ENCODE data around the gene TRAM2.

Gene TRAM2

DNA sequence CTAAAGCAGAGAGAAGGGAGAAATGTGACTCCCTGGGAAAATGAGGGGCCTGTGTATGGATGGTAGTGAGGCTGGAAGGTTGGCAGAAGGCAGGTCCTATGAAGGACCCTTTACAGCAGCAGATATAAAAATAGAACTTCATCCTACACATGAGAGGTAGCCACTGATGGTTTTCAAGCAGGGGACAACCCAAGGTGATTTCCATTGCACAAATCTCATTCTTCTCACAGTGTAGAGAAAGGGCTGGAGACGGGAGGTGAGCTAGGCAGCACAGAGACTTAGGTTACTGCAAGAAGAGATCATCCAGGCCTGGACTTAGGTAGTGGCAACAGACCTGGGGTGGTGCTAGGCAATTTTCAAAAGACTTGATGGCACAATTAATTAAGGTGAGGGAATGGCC, 30.7 kb downstream of the TRAM2 start:
- no peak for DNase-seq (ENCODE audit: low read depth, low spot score)

DNA sequence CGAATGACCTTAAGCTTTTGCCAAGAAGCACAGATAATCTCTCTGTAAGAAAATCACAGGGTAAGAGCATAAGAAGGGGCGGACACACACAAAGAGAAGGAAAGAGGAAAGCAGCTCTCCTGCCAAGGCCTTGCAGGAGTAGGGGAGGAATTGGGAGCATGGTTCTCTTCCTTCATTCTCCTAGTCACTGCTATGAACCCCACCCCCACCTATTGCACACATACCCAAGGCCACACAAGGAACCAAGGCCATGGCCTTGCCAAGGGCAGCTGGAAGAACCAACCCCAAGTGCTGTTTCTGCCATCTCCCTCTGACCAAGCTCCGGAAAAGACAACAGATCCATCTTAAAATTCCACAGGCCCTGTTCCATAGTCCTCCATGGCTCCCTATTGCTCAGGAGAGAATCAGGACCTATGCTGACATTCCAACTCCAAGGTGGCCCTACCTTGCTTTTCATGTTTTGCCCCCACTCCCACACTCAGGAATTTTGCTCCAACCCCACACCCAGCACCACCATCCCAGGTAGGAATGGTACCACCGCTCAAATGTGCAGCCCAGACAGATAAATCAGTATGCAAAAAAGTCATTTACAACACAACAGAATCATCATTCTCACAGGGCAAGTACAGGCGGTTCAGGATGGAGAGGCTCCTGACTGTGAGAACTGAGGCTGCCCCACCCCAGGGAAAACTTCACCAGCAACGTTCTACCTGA, 31.3 kb downstream of the TRAM2 start:
- DNase-seq (ENCODE audit: low read depth, low spot score): no peak

DNA sequence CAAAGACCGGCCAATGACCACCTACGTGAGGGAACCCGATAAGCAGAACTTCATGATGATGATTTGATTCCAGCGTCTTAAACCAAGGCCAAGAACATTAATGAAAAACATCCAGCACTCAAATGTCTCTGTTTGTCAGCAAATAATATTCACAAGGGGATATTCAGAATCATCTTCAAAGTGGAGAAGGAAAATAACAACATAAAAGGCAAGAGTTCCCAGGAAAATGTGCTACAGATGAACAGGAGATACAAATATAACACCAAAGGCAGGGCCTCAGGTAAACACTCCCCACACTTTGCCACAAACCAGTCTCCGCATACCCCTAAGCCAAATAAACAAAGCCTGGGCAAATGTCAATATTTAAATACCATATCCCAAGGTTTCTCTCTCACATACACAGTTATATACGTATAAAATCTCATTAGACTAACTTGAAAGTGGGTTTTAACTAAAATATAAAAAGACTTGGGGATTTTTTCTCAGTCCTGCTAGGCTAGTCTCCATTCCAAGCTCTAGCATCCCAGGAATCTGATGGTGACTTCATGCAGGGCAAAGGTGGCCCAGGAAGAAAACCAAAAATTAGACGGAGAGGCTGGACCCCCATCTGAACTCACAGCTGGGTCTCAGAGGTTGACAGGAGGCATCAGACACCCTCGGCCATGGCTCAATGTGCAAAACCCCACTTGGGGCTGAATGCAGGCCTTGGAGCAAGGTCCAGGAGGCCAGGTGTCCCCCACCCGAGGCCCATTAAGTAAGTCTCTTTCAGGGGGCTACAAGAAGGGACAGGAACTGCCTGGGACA, 32.1 kb downstream of the TRAM2 start:
- DNase-seq (ENCODE audit: low read depth, low spot score): no peak

DNA sequence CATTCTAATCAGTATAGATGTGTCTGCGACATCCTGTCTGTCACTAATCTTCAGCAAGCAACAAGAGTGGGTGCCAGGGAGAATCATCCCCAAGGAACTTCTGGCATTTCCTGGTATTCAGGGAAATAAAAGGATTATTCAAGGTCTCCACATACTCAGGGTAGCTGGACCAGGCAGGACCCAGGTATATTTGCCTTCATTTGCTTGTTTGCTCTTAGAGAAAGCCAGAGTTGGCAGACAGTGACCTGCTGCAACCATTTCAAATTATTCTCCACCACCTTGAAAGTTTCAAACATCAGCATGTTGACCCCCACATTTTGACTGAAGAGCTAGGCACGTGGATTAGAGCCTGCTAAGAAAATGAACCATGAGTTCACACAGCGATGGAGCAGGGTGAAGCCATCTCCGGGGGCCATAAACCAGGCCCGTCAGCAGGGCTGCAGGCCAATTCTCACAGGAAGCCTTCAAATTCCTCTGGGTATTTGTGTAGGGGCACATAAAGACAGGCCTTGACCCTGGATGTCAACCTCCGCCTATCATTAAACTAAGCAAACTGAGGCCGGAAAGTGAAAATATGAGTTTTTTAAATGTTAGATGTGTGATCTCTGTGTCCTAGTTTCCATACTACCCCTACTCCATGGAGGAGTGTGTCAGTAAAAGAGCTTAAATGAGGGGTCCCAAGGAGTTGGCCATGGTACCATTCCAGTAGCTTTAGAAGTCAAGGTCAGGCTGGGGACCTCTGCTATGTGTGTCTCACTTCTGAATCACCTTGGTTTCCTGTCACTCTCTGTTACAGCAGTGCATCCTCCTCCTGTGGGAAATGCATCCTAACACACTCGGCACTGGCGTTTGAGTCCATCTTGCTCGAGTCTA, 32.9 kb downstream of the TRAM2 start:
- DNase-seq (ENCODE audit: low read depth, low spot score): no peak

DNA sequence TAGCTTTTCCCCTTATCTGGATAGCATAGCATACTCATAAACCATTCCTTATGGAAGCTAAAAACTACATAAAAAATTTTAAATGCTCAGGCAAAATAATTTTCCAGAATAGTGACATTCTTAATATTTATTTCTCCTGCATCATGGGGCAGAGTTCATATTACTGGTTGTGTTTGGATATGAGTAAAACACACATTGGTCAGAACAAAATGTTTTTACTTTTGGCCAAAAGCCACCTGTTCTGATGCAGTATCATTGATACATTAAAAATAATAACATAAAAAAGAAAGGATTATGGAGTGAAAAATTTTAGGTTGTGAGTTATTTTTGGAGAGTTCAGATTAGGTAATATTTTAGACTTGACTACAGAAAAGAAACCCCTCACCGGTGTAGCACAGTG, 33.6 kb downstream of the TRAM2 start:
- DNase-seq (ENCODE audit: low read depth, low spot score): no peak

DNA sequence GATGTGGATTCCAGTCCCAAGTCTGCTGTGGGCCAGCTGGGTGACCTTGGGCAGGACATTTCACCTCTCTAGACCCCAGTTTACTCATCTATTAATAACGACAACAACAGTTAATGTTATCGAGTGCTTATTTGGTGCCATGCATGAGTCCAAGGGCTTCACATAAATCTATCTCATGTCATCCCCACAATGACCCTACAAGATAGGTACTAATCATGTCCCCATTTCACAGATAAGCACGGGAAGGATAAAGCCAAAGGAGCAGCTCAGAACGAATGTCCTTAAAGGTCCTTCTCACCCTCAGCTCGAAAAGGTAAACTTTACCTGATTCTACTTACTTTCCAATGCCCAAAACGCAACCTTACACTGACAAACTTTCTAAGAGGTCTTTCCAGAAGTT, 35.7 kb downstream of the TRAM2 start:
- DNase-seq (ENCODE audit: low read depth, low spot score): no peak

DNA sequence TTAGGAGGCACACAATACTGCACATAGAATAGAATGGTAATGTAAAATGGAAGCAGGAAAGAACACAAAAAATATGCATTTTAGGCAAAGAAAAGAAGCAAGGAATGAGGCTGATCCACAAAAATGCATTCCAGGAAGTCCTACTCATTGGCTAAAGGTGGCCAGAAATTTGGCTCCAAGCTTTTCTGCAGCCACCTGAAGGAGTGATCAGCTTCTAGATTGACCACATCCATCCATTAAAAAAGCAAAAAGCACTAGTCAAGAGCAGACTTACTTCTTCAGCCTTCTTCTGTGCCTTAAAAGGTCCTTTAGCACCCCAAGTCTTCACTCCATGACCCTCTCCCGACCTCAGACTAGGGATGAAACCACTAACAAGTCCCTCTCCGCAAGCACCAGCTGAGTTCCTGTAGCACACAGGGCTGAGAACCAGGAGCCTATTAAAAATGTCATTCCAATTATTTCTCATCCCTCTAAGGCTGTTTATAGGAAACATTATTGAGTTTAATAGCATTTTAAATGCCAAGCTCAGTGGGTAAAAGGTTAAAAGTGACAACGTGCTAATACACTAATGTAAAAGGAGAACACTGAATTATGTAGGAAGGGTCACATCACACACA, 36.5 kb downstream of the TRAM2 start:
- DNase-seq (ENCODE audit: low read depth, low spot score): no peak

DNA sequence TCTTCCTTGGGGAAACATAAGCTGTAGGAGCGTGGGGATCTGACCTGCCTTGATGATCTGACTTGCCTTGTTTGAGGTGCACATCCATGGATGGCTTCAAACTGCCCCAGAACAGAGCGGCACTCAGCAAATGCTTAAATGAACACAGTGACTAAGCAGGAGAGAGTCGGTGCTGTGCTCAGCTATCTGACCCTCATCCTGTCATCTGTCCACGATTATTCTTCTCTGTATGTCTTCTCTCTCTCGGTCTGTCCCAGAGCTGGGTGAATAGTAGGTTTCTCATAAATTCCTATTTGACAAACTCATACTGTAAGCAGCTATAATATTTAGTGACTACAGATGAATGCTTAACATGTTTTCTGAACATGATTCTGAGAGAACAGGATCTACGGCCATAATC, 37.3 kb downstream of the TRAM2 start:
- DNase-seq (ENCODE audit: low read depth, low spot score): no peak

DNA sequence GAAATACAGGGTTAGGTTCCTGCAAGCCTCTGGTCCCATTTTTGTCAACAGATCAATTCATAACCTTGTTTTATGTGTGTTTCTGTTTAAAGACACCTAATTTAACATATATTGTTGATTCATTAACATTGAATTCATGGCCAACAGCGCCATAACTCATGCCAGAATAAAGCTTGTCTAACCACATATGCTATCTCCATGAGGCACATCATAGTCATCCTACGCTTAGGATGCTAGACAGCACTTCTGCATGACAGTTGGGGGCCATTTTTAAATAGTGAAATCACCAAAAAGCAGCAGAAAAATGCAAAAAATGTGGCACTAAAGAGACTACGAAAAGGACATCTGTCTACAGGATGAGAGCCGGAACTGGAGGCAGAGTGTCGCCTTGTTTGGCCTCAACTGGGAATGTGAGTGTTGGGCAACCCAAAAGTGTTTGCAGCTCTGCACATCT, 37.9 kb downstream of the TRAM2 start:
- DNase-seq (ENCODE audit: low read depth, low spot score): no peak

DNA sequence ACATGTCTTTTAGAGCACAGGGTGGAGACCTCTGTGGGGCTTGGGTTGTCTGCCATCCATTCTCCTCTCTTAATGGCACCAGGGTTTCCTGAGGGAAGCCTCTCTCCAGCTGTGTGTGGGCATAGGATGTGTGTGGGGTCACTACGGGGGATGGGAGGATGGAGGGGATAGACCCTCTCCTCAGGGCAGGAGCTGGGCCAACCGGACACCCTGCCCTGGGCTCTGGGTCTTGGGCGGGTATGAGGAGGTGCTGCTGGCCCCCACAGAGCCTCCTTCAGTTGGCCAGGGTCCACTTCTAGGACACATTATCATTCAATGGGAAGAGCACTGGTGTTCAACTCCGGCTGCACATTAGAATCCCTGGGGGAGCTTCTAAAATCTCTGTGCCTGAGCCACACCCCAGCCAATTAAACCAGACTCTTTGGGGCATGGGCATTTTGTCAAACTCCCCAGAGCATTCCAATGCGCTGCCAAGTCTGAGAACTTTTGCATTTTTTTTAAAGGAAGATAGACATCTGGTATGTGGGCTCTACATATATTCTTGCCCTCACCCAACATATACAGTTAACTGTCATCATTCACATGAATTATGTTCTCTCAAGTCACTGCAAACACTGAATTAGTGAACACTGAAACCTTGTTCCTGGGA, 38.5 kb downstream of the TRAM2 start:
- no peak for DNase-seq (ENCODE audit: low read depth, low spot score)

DNA sequence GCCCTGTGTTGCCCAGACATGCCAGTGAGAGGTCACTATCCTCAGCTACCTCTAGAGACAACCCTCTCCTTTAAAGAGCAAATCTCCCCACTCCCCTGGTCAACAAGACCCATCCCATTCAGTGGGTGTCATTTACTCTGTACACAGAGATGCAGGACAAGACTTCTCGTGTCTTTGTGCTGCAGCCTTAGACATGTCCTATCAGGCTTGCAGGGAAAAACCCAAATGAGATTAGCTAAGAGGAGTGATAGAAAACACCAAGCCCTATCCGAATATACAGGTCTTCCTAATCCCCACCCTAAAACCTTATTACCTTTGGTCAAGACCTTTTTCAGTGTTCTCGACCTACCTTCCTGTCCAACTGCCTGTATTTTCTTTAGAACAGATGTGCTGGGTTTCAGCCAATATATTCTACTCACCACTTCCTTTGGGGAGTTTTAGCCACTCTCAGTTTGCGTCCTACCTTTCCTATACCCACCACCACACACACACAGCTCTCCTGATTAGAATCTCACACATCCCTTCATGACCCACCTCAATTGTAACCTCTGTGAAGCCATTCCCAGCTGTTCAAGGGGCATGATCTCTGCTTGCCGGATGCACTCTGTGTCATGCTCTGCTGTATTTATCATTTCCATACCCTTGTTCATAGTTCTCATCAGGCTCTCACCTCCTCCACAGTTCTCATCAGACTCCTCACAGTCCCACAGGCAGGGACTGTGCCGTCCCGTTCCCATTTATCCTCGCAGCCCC, 39.7 kb downstream of the TRAM2 start:
- no peak for DNase-seq (ENCODE audit: low read depth, low spot score)

DNA sequence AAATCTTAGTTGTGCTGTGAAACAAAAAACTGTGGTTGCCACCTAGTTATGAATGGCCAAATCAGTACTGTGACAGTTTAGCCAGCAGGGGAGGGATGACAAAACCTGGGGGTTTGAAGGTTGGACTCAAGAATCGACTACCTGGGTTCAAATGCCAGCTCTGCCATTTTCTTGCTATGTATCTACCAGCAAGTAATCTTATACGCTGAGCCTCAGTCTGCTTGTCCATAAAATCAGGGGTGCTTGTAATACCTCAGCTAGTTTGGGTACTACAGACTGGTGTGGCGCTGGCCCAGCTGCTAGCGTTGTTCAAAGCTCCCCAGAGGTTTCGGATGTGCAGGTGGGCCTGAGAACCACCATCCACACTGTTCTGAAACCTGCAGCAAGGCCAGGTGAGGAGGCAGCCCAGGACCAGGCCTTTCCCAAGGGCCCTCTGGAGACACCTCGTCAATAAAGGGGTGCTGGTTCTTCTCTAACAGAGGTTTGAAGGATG, 40.4 kb downstream of the TRAM2 start:
- no peak for DNase-seq (ENCODE audit: low read depth, low spot score)

DNA sequence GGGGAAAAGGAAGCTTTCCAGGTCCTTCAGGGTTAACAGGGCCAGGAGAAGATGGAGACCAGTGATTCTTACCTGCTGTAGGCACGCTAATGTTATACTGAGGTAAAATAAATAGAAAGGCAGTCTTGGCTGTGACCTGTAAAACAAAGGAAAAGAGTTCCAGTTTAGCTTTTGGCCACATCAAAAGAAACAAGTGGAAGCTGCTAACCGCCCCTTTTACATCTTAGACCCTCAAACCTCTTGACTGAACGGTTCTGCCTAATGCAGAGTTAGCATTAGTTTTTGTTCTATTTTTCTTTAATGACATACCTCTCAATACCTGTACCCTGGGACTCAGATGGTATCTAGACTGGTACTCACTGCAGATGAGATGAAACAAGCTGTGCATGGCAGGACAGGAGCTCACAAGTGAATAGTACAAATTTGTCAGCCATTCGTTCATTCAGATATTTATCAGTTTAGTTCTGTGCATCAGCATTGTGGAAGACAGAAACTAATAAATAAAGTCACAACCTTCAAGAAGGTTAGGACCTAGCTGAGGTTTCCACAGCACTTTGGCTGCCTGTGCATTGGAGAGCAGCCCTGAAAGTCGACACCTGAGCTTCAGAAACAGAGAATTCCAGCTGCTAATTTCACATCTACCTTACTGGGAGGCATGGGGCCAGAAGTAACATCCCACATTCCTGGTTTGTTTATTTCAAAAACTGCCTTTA, 41.0 kb downstream of the TRAM2 start:
- no peak for DNase-seq (ENCODE audit: low read depth, low spot score)

DNA sequence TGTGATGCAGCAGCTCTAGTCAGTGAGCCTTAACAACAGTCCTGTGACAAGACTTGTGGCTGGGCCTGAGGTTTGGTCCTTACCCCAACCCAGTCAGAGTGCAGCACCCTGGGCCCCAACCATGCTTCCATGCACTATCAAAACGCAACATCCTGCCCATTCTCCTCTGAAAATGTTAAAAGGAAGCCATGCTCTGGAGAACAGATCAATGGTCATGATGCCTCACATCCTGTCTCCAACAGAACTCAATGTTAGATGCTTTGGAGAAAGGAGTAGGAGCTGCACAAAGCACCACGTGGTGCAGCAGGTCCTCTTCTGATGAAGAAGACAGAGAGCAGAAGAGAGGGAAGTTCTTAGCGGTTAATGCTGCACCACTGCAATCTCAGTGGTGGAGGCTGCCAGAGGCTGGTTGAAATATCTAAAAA, 41.9 kb downstream of the TRAM2 start:
- DNase-seq (ENCODE audit: low read depth, low spot score): no peak

DNA sequence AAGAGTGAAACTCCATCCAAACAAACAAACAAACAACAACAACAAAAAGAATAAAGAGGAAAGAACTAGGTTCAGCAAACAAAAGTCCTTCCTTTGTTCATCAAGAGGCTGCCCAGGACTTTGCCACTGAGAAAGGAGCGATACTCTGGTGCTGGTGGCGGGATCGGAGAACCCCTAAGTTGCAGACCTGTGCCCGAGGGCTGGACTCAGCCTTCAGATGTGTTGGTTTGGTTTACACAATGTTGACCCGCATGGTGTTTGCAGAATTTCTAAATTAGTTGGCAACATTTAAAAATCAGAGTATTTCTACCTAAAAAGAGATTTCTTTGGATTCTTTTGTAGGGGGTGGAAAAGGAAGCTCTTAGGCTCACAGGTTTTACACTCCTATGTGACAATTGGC, 42.5 kb downstream of the TRAM2 start:
- DNase-seq (ENCODE audit: low read depth, low spot score): no peak

DNA sequence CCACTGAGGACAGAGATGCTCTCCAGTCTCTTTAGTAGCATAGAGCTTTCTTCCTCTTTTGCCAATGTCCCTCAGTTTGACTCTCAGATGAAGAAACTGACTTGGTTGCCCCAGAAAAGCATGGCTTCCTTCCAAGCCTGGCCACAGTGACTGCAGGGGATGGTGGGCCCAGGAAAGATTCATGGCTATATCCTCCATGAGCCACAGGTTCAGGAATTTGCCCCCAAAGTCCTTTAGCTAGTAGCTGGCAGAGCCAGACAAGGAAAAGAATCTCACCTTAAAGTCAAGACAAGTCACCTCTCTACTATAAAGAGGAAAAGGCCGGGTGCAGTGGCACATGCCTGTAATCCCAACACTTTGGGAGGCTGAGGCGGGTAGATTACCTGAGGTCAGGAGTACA, 43.4 kb downstream of the TRAM2 start:
- no peak for DNase-seq (ENCODE audit: low read depth, low spot score)

DNA sequence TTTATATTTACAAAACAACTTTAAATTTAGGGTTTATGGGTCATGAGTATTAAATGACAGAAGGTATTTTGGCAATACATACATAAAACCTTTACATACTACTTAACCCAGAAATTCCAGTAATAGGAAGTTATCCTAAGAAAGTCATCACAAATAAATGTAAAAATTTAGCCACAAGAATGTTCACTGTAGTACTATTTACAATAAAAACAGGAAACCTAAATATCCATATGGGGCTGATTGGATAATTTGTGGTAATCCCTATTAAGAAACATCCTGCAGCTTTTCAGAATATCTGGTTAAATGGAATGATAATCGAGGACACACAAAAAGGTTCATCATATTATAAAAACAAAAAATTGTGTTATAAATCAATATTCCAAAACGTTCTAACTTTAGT, 44.4 kb downstream of the TRAM2 start:
- DNase-seq (ENCODE audit: low read depth, low spot score): no peak

DNA sequence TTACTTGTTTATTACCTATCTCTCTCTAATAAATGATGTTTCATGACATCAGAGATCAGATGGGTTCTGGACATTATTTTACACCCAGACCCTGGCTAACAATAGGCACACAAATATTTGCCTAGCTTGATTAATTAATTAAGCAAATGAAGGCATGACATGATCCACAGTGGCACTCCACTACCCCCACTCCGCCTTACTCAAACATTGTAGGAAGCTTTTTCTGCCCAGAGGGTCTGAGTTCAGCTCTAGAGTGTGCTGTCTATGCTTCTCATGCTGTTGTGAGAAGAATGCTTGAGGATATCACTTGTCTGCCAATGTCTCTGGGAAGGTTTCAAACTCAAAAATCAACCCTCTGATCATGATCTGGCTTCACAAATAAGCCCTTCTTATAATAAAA, 45.0 kb downstream of the TRAM2 start:
- DNase-seq (ENCODE audit: low read depth, low spot score): no peak

DNA sequence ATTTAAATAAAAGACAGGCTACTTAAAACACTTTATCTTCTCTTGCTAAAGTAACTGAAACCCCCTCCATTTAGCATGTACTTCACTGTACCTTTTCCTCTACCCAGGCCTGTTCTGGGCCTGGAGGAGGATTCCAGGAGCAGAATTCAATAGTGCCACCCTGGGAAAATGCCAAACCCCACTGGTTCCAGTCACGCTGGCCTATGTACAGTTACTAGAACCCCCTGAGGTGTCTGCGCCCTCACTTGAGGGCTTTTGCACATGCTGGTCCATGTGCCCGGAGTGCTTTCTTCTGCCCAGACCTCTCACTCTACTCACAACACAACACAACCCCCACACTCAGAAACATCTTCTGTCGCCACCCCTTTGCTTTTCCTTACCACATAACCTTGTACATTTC, 45.5 kb downstream of the TRAM2 start:
- DNase-seq (ENCODE audit: low read depth, low spot score): no peak

DNA sequence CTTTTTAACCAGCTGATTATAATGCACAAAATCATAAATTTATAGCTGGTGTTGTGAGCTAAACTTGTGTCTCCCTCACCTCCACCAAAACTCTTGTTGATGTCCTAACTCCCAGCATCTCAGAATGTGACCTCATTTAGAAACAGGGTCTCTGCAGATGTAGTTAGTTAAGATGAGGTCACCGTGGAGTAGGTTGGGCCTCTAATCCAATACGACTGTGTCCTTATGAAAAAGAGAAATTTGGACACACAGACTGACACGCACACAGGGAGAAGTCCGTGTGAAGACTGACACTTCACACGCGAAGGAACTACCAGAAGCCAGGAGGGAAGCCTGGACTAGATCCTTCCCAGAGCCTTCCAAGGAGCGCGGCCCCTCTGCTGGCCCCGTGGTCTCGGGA, 46.5 kb downstream of the TRAM2 start:
- DNase-seq (ENCODE audit: low read depth, low spot score): no peak

All from iPS DF 19.7 (cell line).